Endothelial cell (in vitro differentiated cells): ENCODE data around the gene SERPINH1. TPM values are rescaled to one million over a fixed set of nuclear protein-coding genes. Genes with fewer than 3 reads are reported as not detected.
A peak's percentile ranks its signal among the peaks of the same experiment; 100 is the strongest.

ENCODE experiments used
- DNase-seq: peaks from one replicate; pipeline ENCODE4 v3.0.0; 2021; ENCODE audit warnings: low spot score
- H3K27ac Mint-ChIP-seq: one replicate; pipeline ENCODE4 v1.8.0; 2021; ENCODE audit warnings: mixed read lengths, inconsistent platforms; ENCODE audit not compliant: unreplicated experiment
- H3K27me3 Mint-ChIP-seq: one replicate; pipeline ENCODE4 v1.8.0; 2021; ENCODE audit warnings: mild to moderate bottlenecking, moderate library complexity, mixed read lengths, inconsistent platforms; ENCODE audit not compliant: unreplicated experiment
- H3K36me3 Mint-ChIP-seq: one replicate; pipeline ENCODE4 v1.8.0; 2021; ENCODE audit warnings: mild to moderate bottlenecking, low read depth, mixed read lengths, inconsistent platforms; ENCODE audit not compliant: unreplicated experiment
- H3K4me1 Mint-ChIP-seq: one replicate; pipeline ENCODE4 v1.8.0; 2021; ENCODE audit warnings: mild to moderate bottlenecking, mixed read lengths, inconsistent platforms; ENCODE audit not compliant: unreplicated experiment
- H3K4me3 Mint-ChIP-seq: one replicate; pipeline ENCODE4 v1.8.0; 2021; ENCODE audit warnings: mild to moderate bottlenecking, mixed read lengths, inconsistent platforms; ENCODE audit not compliant: unreplicated experiment
- H3K9me3 Mint-ChIP-seq: one replicate; pipeline ENCODE4 v1.8.0; 2021; ENCODE audit warnings: mixed read lengths, inconsistent platforms; ENCODE audit not compliant: unreplicated experiment
- total RNA-seq: library from RNA; stranded (reverse); fragmentation: NEBNext Ultra II Directional; extraction: Animal tissue kit (Norgen Biotek cat#: 25700); gene quantifications from one replicate; pipeline ENCODE4 v1.2.1, GENCODE V29; 2021; ENCODE audit not compliant: unreplicated experiment
- TF ChIP-seq, protein P1 (sequence below): fragments of 200-600 bp; sonication (generic); IDR thresholded peaks from one replicate; pipeline ENCODE4 v1.5.0; 2021; ENCODE audit warnings: antibody characterized with exemption; ENCODE audit not compliant: unreplicated experiment

The SERPINH1 gene
- total RNA-seq, 1 donor from 2014 or later = 449 TPM

DNA sequence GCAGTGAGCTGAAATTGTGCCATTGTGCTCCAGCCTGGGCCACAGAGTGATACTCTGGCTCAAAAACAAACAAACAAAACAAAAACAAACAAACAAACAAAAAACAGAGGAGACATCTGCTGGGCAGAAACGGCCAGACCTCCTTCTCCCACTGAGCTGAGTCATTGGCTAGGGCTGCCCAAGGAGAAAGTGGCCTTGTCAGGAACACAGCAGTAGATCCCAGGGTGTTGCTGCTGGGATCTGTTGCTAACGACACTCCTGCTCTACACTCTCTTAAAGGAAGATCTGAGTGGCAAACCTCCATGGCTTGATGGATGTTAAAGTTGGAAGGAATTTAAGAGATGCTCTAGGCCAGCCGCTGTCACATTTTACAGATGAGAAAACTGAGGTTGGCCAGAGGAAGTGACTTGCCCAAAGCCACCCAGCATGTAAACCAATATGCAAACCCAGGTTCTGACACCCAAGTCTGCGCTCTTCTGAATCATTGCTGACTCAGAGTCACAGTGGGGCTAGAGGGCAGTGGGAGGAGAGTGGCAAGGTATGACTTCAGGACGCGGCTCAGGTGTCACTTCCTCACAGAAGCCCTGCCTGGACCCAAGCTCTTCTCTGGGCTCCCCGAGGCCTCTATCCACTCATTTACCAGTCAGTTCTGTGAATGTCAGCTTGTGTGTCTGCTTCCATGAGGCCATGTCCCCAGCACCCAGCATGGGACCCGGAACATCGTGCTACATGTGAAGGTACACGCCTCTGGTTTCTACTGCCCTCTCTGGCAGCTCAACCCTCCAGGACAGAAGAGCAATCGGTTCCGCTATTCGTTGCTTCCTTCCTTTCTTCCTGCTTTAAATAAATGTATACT, 25.0 kb upstream of the SERPINH1 start:
- no peaks in the 10 kb centered on the region for H3K36me3 Mint-ChIP-seq
- H3K4me3 Mint-ChIP-seq = no peak overlapping the region
- DNase-seq = no peak
- H3K27ac Mint-ChIP-seq = no peak overlapping the region
- H3K27me3 Mint-ChIP-seq = peaks cover 6% of the 10 kb centered on the region
- H3K9me3 Mint-ChIP-seq = no peaks in the 10 kb centered on the region
- peaks cover 55% of the 10 kb centered on the region for H3K4me1 Mint-ChIP-seq
- TF ChIP-seq, protein P1, sequence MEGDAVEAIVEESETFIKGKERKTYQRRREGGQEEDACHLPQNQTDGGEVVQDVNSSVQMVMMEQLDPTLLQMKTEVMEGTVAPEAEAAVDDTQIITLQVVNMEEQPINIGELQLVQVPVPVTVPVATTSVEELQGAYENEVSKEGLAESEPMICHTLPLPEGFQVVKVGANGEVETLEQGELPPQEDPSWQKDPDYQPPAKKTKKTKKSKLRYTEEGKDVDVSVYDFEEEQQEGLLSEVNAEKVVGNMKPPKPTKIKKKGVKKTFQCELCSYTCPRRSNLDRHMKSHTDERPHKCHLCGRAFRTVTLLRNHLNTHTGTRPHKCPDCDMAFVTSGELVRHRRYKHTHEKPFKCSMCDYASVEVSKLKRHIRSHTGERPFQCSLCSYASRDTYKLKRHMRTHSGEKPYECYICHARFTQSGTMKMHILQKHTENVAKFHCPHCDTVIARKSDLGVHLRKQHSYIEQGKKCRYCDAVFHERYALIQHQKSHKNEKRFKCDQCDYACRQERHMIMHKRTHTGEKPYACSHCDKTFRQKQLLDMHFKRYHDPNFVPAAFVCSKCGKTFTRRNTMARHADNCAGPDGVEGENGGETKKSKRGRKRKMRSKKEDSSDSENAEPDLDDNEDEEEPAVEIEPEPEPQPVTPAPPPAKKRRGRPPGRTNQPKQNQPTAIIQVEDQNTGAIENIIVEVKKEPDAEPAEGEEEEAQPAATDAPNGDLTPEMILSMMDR = no peak

DNA sequence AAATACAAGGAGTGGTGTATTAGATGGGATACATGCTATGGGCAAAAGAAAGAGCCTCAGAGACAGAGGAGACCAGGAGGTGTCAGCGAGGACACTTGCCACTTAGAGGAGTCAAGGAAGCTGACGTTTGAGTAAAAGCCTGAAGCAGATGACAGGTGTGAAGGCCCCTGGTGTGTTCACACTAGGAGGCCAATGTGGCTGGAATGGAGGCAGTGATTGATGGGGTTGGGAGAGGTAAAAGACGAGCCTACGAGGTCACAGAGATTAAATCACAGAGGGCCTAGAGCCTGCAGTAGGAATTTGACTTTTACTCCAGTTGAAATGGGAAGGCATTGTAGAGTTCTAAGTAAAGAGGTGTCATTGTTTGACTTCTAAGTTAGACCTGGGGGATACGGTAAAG, 24.3 kb upstream of the SERPINH1 start:
- H3K9me3 Mint-ChIP-seq = no peaks in the 10 kb centered on the region
- TF ChIP-seq, protein P1 = no peak
- no peak overlapping the region for H3K4me3 Mint-ChIP-seq
- H3K27me3 Mint-ChIP-seq = peaks cover 6% of the 10 kb centered on the region
- H3K27ac Mint-ChIP-seq = no peak overlapping the region
- H3K36me3 Mint-ChIP-seq = no peaks in the 10 kb centered on the region
- peaks cover 54% of the 10 kb centered on the region for H3K4me1 Mint-ChIP-seq
- DNase-seq = no peak

GRCh38 chr11:75538150-75538942, 23.7 kb upstream of the SERPINH1 start:
- no peak overlapping the region for H3K4me3 Mint-ChIP-seq

GRCh38 chr11:75539459-75540334, 22.4 kb upstream of the SERPINH1 start:
- no peaks in the 10 kb centered on the region for H3K9me3 Mint-ChIP-seq
- TF ChIP-seq, protein P1 = no peak
- peaks cover 53% of the 10 kb centered on the region for H3K4me1 Mint-ChIP-seq
- peaks cover 6% of the 10 kb centered on the region for H3K27me3 Mint-ChIP-seq
- H3K4me3 Mint-ChIP-seq = no peak overlapping the region
- DNase-seq = no peak
- H3K27ac Mint-ChIP-seq = peak overlapping the region; percentile 21
- no peaks in the 10 kb centered on the region for H3K36me3 Mint-ChIP-seq

More at GRCh38 chr11:75538150-75538942, 23.7 kb upstream of the SERPINH1 start:
- Mint-ChIP-seq H3K9me3 (no peaks in the 10 kb centered on the region), H3K27ac (peak overlapping the region; percentile 2), H3K27me3 (peaks cover 6% of the 10 kb centered on the region), H3K4me1 (peaks cover 60% of the 10 kb centered on the region), H3K36me3 (no peaks in the 10 kb centered on the region)
- TF ChIP-seq, protein P1 = no peak
- no peak for DNase-seq
